GM18520 (cell line): ENCODE results near the gene RCC1.
"Not testable (repeated sequence)": the region's sequence is repeated elsewhere in the genome, so short reads cannot be mapped to it uniquely, and the experiment has no call there.

Experiments used
- ATAC-seq: cut with Tn5 transposase; IDR thresholded peaks from one replicate; pipeline ENCODE4 v1.9.1; 2021; ENCODE audit not compliant: unreplicated experiment

The RCC1 gene

GRCh38 chr1:28510970-28511440 lies 5.2 kb downstream of the RCC1 start:
- ATAC-seq, result no peak

GRCh38 chr1:28512058-28512611 lies 6.3 kb downstream of the RCC1 start:
- ATAC-seq, result no peak

- not testable (repeated sequence) for ATAC-seq
These were observed 8.6 kb downstream of the RCC1 start for GRCh38 chr1:28514445-28514933.

- no peak for ATAC-seq
These were observed 10.7 kb downstream of the RCC1 start for GRCh38 chr1:28516518-28516956.

GRCh38 chr1:28517649-28517999 lies 11.8 kb downstream of the RCC1 start:
- no peak for ATAC-seq

- ATAC-seq, result peak; percentile 86
These were observed 12.3 kb downstream of the RCC1 start for GRCh38 chr1:28518000-28518744.

GRCh38 chr1:28518745-28519341 lies 13.0 kb downstream of the RCC1 start:
- no peak for ATAC-seq

- ATAC-seq, result no peak
These were observed 14.3 kb downstream of the RCC1 start for GRCh38 chr1:28519946-28520725.

- ATAC-seq, result not testable (repeated sequence)
These were observed 15.0 kb downstream of the RCC1 start for GRCh38 chr1:28520796-28521195.

- ATAC-seq, result no peak
These were observed 15.8 kb downstream of the RCC1 start for GRCh38 chr1:28521502-28522164.

GRCh38 chr1:28522537-28522936 lies 16.7 kb downstream of the RCC1 start:
- not testable (repeated sequence) for ATAC-seq

- ATAC-seq, result not testable (repeated sequence)
These were observed 19.3 kb downstream of the RCC1 start for GRCh38 chr1:28525002-28525642.

GRCh38 chr1:28526886-28527285 lies 21.0 kb downstream of the RCC1 start:
- ATAC-seq, result no peak

- no peak for ATAC-seq
These were observed 24.6 kb downstream of the RCC1 start for GRCh38 chr1:28530456-28530855.

GRCh38 chr1:28534671-28535070 lies 28.8 kb downstream of the RCC1 start:
- ATAC-seq, result no peak

- ATAC-seq, result no peak
These were observed 29.3 kb downstream of the RCC1 start for GRCh38 chr1:28535180-28535579.

GRCh38 chr1:28537457-28538199 lies 31.8 kb downstream of the RCC1 start:
- ATAC-seq, result no peak

GRCh38 chr1:28538286-28538685 lies 32.4 kb downstream of the RCC1 start:
- ATAC-seq, result no peak

- no peak for ATAC-seq
These were observed 34.8 kb downstream of the RCC1 start for GRCh38 chr1:28540651-28541050.
